RWPE2 (cell line): ENCODE measurements around the gene CTNNBIP1.

ENCODE experiments used
- ATAC-seq: fragments of 200-7000 bp; cut with Tn5 transposase; 3 replicates; pipeline ENCODE4 v1.9.1; 2021; ENCODE audit warnings: low read depth
- DNase-seq: peaks from one replicate; pipeline ENCODE4 v3.0.0-alpha.2; 2020; ENCODE audit warnings: low spot score
- H3K27ac ChIP-seq: fragments of 450-650 bp; 2 replicates; pipeline ENCODE4 v1.5.1; 2017; ENCODE audit warnings: mild to moderate bottlenecking; ENCODE audit not compliant: poor library complexity, severe bottlenecking
- H3K27me3 ChIP-seq: fragments of 250-450 bp; sonication (Bioruptor Pico); 2 replicates; pipeline ENCODE4 v1.5.1; 2021; ENCODE audit warnings: mild to moderate bottlenecking, moderate library complexity; ENCODE audit not compliant: insufficient read depth, poor library complexity, severe bottlenecking
- H3K36me3 ChIP-seq: fragments of 250-450 bp; sonication (Bioruptor Pico); 2 replicates; pipeline ENCODE4 v1.5.1; 2020; ENCODE audit warnings: low read depth, mild to moderate bottlenecking, moderate library complexity
- H3K4me1 ChIP-seq: fragments of 250-450 bp; sonication (Bioruptor Pico); 2 replicates; pipeline ENCODE4 v1.5.1; 2021; ENCODE audit warnings: mild to moderate bottlenecking, moderate library complexity; ENCODE audit not compliant: insufficient read depth, poor library complexity, severe bottlenecking
- H3K4me3 ChIP-seq: fragments of 250-450 bp; sonication (Bioruptor Pico); 2 replicates; pipeline ENCODE4 v1.5.1; 2021; ENCODE audit warnings: mild to moderate bottlenecking, moderate library complexity; ENCODE audit not compliant: severe bottlenecking
- H3K9me3 ChIP-seq: fragments of 250-450 bp; sonication (Bioruptor Pico); 2 replicates; pipeline ENCODE4 v1.5.1; 2021; ENCODE audit warnings: mild to moderate bottlenecking, moderate library complexity; ENCODE audit not compliant: severe bottlenecking
- CTCF ChIP-seq: fragments of 450-650 bp; IDR thresholded peaks from one replicate; pipeline ENCODE4 v1.5.1; 2017; ENCODE audit warnings: mild to moderate bottlenecking, moderate library complexity; ENCODE audit not compliant: poor library complexity, severe bottlenecking

Gene CTNNBIP1

GRCh38 chr1:9883585-9884449 is 26.3 kb downstream of the CTNNBIP1 start:
- H3K27ac ChIP-seq: peak overlapping the region; percentile 87
- DNase-seq (no peak), ATAC-seq (no peak)
- no peaks in the 10 kb centered on the region for H3K9me3 ChIP-seq
- no peaks in the 10 kb centered on the region for H3K27me3 ChIP-seq
- peaks cover 27% of the 10 kb centered on the region for H3K4me1 ChIP-seq
- H3K36me3 ChIP-seq: peaks cover 20% of the 10 kb centered on the region
- no peak for TF ChIP-seq CTCF
- H3K4me3 ChIP-seq: no peak overlapping the region

- Histone ChIP-seq H3K4me1 (peaks cover 30% of the 10 kb centered on the region), H3K27ac (peak overlapping the region; percentile 87), H3K9me3 (no peaks in the 10 kb centered on the region), H3K27me3 (no peaks in the 10 kb centered on the region), H3K4me3 (no peak overlapping the region), H3K36me3 (peaks cover 20% of the 10 kb centered on the region)
- TF ChIP-seq CTCF: no peak
- DNase-seq: no peak
- no peak for ATAC-seq
Measured at GRCh38 chr1:9882945-9883303, 27.1 kb downstream of the CTNNBIP1 start.

- H3K27me3 ChIP-seq: no peaks in the 10 kb centered on the region
- peak overlapping the region; percentile 87 for H3K27ac ChIP-seq
- DNase-seq: no peak
- no peak for TF ChIP-seq CTCF
- ATAC-seq: 0 out of 3 replicates have a peak, but pooled peaks have one; percentile 2
- H3K4me3 ChIP-seq: no peak overlapping the region
- peaks cover 20% of the 10 kb centered on the region for H3K36me3 ChIP-seq
- peaks cover 35% of the 10 kb centered on the region for H3K4me1 ChIP-seq
- H3K9me3 ChIP-seq: no peaks in the 10 kb centered on the region
Measured at GRCh38 chr1:9882296-9882944, 27.6 kb downstream of the CTNNBIP1 start.

- TF ChIP-seq CTCF: no peak
- Histone ChIP-seq H3K27me3 (no peaks in the 10 kb centered on the region), H3K4me3 (no peak overlapping the region), H3K36me3 (peaks cover 15% of the 10 kb centered on the region), H3K9me3 (no peaks in the 10 kb centered on the region), H3K27ac (peak overlapping the region; percentile 87), H3K4me1 (peaks cover 40% of the 10 kb centered on the region)
- DNase-seq: no peak
- ATAC-seq: peak; percentile 48
Measured at GRCh38 chr1:9881838-9882249, 28.2 kb downstream of the CTNNBIP1 start.

- Histone ChIP-seq H3K4me1 (peaks cover 43% of the 10 kb centered on the region), H3K27me3 (no peaks in the 10 kb centered on the region), H3K4me3 (no peak overlapping the region), H3K27ac (peak overlapping the region; percentile 66), H3K36me3 (peaks cover 15% of the 10 kb centered on the region), H3K9me3 (no peaks in the 10 kb centered on the region)
- DNase-seq: no peak
- no peak; the same call in 2 of the 3 replicates for ATAC-seq
- TF ChIP-seq CTCF: no peak
Measured at GRCh38 chr1:9878404-9878803, 31.7 kb downstream of the CTNNBIP1 start.
